ENCODE data around the gene SCML1.

The SCML1 gene

DNA sequence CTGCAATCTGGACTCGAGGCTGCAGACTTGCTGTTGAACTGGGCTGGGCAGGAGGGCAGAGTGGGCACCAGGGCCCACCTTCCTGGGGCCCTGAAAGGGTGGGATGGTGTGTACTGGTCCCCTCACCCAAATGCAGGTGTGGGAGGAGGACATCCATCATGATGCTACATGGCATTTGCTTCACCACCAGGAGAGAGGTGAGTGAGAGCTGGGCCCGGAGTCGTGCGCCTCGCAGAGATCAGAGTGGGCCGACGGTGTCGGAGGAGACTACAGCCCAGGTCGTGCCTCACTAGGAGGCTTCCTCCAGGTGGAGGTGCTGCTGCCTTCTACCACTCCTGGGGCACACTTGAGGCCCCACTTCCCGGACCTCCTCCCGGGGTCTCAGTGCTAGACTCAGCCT lies 50.3 kb downstream of the SCML1 start:
- Histone ChIP-seq H3K27me3 (replicated peaks; ENCODE audit: insufficient read depth, low read length) (no peaks in the 10 kb centered on the region), H4K20me1 (ENCODE audit: insufficient read depth, low read length) (no peaks in the 10 kb centered on the region), H2AFZ (ENCODE audit: low read length) (no peak overlapping the region), H3K79me2 (ENCODE audit: low read length) (no peaks in the 10 kb centered on the region), H3K36me3 (replicated peaks; ENCODE audit: insufficient read depth, low read length) (no peaks in the 10 kb centered on the region), H3K9me2 (replicated peaks; ENCODE audit: insufficient read depth, low read length) (no peaks in the 10 kb centered on the region), H3K4me2 (ENCODE audit: low read depth, low read length) (no peak overlapping the region), H3K9ac (ENCODE audit: low read length) (no peak overlapping the region), H3K4me3 (ENCODE audit: low read length) (no peak overlapping the region), H3K9me3 (replicated peaks; ENCODE audit: insufficient read depth, low read length) (no peaks in the 10 kb centered on the region), H3K4me1 (ENCODE audit: low read length) (no peaks in the 10 kb centered on the region), H3F3A (ENCODE audit: insufficient read depth, low read length) (no peaks in the 10 kb centered on the region), H3K27ac (ENCODE audit: low read length) (no peak overlapping the region)
- TF ChIP-seq EZH2 (optimal IDR thresholded peaks at IDR 0.05; ENCODE audit: low read depth, low read length), result no peak
- TF ChIP-seq CTCF (IDR thresholded peaks at IDR 0.05; ENCODE audit: low read length), result no peak
- TF ChIP-seq EZH2phosphoT487 (IDR thresholded peaks at IDR 0.05; ENCODE audit: low read length), result no peak
- no peak for DNase-seq

DNA sequence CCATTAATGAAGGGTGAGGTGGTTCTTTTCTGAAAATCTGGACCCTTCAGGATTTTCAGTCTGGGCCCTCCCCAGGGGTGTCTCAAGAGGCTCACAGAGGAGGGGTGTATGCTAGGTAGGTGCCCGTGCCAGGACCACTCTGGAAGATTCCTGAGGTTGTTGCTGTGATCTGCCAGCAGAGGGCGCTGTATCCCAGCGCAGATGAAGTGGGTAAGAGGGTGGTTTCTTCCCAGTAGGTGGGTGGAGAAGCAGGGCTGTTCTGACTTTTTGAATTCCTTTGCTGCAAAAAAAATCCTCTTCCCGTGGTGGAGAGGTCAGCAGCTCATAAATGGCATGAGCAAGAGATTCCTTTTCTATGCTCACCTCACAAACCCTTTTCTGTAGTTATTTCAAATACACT lies 51.1 kb downstream of the SCML1 start:
- peak; percentile 12 for DNase-seq
- H2AFZ ChIP-seq (ENCODE audit: low read length), result no peak overlapping the region
- no peaks in the 10 kb centered on the region for H3K79me2 ChIP-seq (ENCODE audit: low read length)
- H3K9me2 ChIP-seq (replicated peaks; ENCODE audit: insufficient read depth, low read length), result no peaks in the 10 kb centered on the region
- H3K27me3 ChIP-seq (replicated peaks; ENCODE audit: insufficient read depth, low read length), result no peaks in the 10 kb centered on the region
- H3K4me2 ChIP-seq (ENCODE audit: low read depth, low read length), result no peak overlapping the region
- TF ChIP-seq EZH2 (optimal IDR thresholded peaks at IDR 0.05; ENCODE audit: low read depth, low read length) (no peak), CTCF (IDR thresholded peaks at IDR 0.05; ENCODE audit: low read length) (peak; percentile 73), EZH2phosphoT487 (IDR thresholded peaks at IDR 0.05; ENCODE audit: low read length) (no peak)
- no peak overlapping the region for H3K9ac ChIP-seq (ENCODE audit: low read length)
- H3K4me1 ChIP-seq (ENCODE audit: low read length), result no peaks in the 10 kb centered on the region
- H3K4me3 ChIP-seq (ENCODE audit: low read length), result no peak overlapping the region
- no peaks in the 10 kb centered on the region for H3F3A ChIP-seq (ENCODE audit: insufficient read depth, low read length)
- no peak overlapping the region for H3K27ac ChIP-seq (ENCODE audit: low read length)
- no peaks in the 10 kb centered on the region for H3K9me3 ChIP-seq (replicated peaks; ENCODE audit: insufficient read depth, low read length)
- no peaks in the 10 kb centered on the region for H4K20me1 ChIP-seq (ENCODE audit: insufficient read depth, low read length)
- H3K36me3 ChIP-seq (replicated peaks; ENCODE audit: insufficient read depth, low read length), result no peaks in the 10 kb centered on the region

- Histone ChIP-seq H3K27me3 (replicated peaks; ENCODE audit: insufficient read depth, low read length) (no peaks in the 10 kb centered on the region), H3F3A (ENCODE audit: insufficient read depth, low read length) (no peaks in the 10 kb centered on the region), H4K20me1 (ENCODE audit: insufficient read depth, low read length) (no peaks in the 10 kb centered on the region), H3K4me1 (ENCODE audit: low read length) (no peaks in the 10 kb centered on the region), H3K36me3 (replicated peaks; ENCODE audit: insufficient read depth, low read length) (no peaks in the 10 kb centered on the region), H3K9ac (ENCODE audit: low read length) (no peak overlapping the region), H3K4me2 (ENCODE audit: low read depth, low read length) (no peak overlapping the region), H3K9me2 (replicated peaks; ENCODE audit: insufficient read depth, low read length) (no peaks in the 10 kb centered on the region), H2AFZ (ENCODE audit: low read length) (no peak overlapping the region), H3K9me3 (replicated peaks; ENCODE audit: insufficient read depth, low read length) (no peaks in the 10 kb centered on the region), H3K79me2 (ENCODE audit: low read length) (no peaks in the 10 kb centered on the region), H3K4me3 (ENCODE audit: low read length) (no peak overlapping the region), H3K27ac (ENCODE audit: low read length) (no peak overlapping the region)
- TF ChIP-seq CTCF (IDR thresholded peaks at IDR 0.05; ENCODE audit: low read length) (no peak), EZH2phosphoT487 (IDR thresholded peaks at IDR 0.05; ENCODE audit: low read length) (no peak), EZH2 (optimal IDR thresholded peaks at IDR 0.05; ENCODE audit: low read depth, low read length) (no peak)
- no peak for DNase-seq
Measured at GRCh38 chrX:17788956-17789562, 51.8 kb downstream of the SCML1 start.
